Body of pancreas (tissue), 4 donors: ENCODE results near the gene PWWP2B. TPM values are rescaled to one million over a fixed set of nuclear protein-coding genes. Genes with fewer than 3 reads are reported as not detected.
A peak's percentile ranks its signal among the peaks of the same experiment; 100 is the strongest.

Source experiments
- ATAC-seq: fragments of 150-250 bp; one replicate; pipeline ENCODE4 v1.9.1; 2016
- DNase-seq, 4 donors: peaks; one replicate each; pipeline ENCODE4 v3.0.0-alpha.2; 2019
- H3K27ac ChIP-seq, 4 donors: fragments of 200-600 bp; sonication (generic); 1 replicate in 3 of 4; 2 replicates in 1 of 4; pipeline versions ENCODE4 v1.5.1 to v1.6.1; 2016 to 2019; ENCODE audit warnings: mild to moderate bottlenecking in 1 of 4, mixed read lengths in 1 of 4, moderate library complexity in 1 of 4
- H3K27me3 ChIP-seq, 2 donors: fragments of 200-600 bp; sonication (generic); one replicate each; pipeline ENCODE4 v1.6.0; 2016; ENCODE audit warnings: mild to moderate bottlenecking in 1 of 2
- H3K36me3 ChIP-seq, 2 donors: fragments of 200-600 bp; sonication (generic); replicated peaks in 1 of 2; 2 replicates each; pipeline ENCODE4 v1.5.1; 2016; ENCODE audit warnings: low read depth in 2 of 2; ENCODE audit not compliant: insufficient read depth in 1 of 2
- H3K4me1 ChIP-seq: fragments of 200-600 bp; sonication (generic); one replicate; pipeline ENCODE4 v1.6.0; 2016
- H3K4me3 ChIP-seq, 2 donors: fragments of 200-600 bp; sonication (generic); 1 replicate in 1 of 2; 2 replicates in 1 of 2; pipeline ENCODE4 v1.5.1; 2016 to 2019
- H3K9me3 ChIP-seq, 3 donors: fragments of 200-600 bp; sonication (generic); 1 replicate in 2 of 3; 2 replicates in 1 of 3; pipeline ENCODE4 v1.5.1; 2016
- CTCF ChIP-seq, 7 experiments: fragments of 450-650 bp in 4 of 7; fragments of 200-600 bp in 3 of 7; sonication (generic) in 3 of 7; IDR thresholded peaks; one replicate each; pipeline ENCODE4 v1.5.1; 2016 to 2019; ENCODE audit warnings: antibody characterized with exemption in 7 of 7
- POLR2A ChIP-seq, 3 donors: fragments of 450-650 bp; IDR thresholded peaks; one replicate each; pipeline ENCODE4 v1.6.1; 2016; ENCODE audit warnings: antibody characterized with exemption in 3 of 3, mild to moderate bottlenecking in 2 of 3
- WGBS, 2 donors: methylation state at CpG; one replicate each; pipeline ENCODE4 v1.1.5; 2017; 5-methylcytosine and 5-hydroxymethylcytosine counted together
- intact Hi-C: fragments of 100-400 bp; cut with DNase I; formaldehyde crosslinking; loops from one replicate; pipeline ENCODE4 v1.15.1; 2023
- total RNA-seq, 2 donors: library from RNA; depleted of rRNA; stranded (reverse); fragments of >200 nt; gene quantifications; one replicate each; pipeline ENCODE4 v1.1.0, GENCODE V29; 2016

The PWWP2B gene
- total RNA-seq, 2 donors from 2014 or later: 31.9 to 46.5 TPM

GRCh38 chr10:132396494-132397035 is 435 bp upstream of the PWWP2B start:
- Histone ChIP-seq H3K27me3 (no peaks in the 10 kb centered on the region), H3K36me3 (no peaks in the 10 kb centered on the region), H3K4me3 (no peak overlapping the region), H3K27ac (peak overlapping the region; percentile 97), H3K4me1 (peaks cover 56% of the 10 kb centered on the region), H3K9me3 (no peaks in the 10 kb centered on the region)
- WGBS, 2 donors: 0% methylated on average over 40 of the region's 80 CpGs; no CpG with 5 or more reads in 1 of the 2 donors
- peak; percentile 74 to 82 (median 79) for DNase-seq
- TF ChIP-seq POLR2A (IDR thresholded peaks at IDR 0.05) (no peak), CTCF (IDR thresholded peaks at IDR 0.05) (peak in 5 of 7 experiments; percentile 24 to 74 (median 68))
- peak; percentile 67 for ATAC-seq
- intact Hi-C loops: no loop called here

GRCh38 chr10:132397671-132398565 is 918 bp downstream of the PWWP2B start:
- peak; percentile 21 to 48 (median 41) for TF ChIP-seq POLR2A (IDR thresholded peaks at IDR 0.05)
- TF ChIP-seq CTCF (IDR thresholded peaks at IDR 0.05): peak in 3 of 7 experiments; percentile 24 to 43 (median 26)
- H3K4me3 ChIP-seq: peak overlapping the region; percentile 31 to 65
- no peaks in the 10 kb centered on the region for H3K27me3 ChIP-seq
- H3K9me3 ChIP-seq: no peaks in the 10 kb centered on the region
- peak overlapping the region; percentile 97 to 99 (median 97) for H3K27ac ChIP-seq
- no peaks in the 10 kb centered on the region for H3K36me3 ChIP-seq
- intact Hi-C loops: no loop called here
- H3K4me1 ChIP-seq: peaks cover 69% of the 10 kb centered on the region
- peak; percentile 28 for ATAC-seq
- 0 to 5% methylated on average over 9 to 35 of the region's 40 CpGs for WGBS, 2 donors
- peak; percentile 70 to 80 (median 78) for DNase-seq

- Histone ChIP-seq H3K4me1 (peaks cover 76% of the 10 kb centered on the region), H3K27ac (peak overlapping the region; percentile 97 to 99 (median 97)), H3K27me3 (no peaks in the 10 kb centered on the region), H3K36me3 (no peaks in the 10 kb centered on the region), H3K4me3 (no peak overlapping the region), H3K9me3 (no peaks in the 10 kb centered on the region)
- peak; percentile 50 to 76 (median 62) for DNase-seq
- no peak for ATAC-seq
- TF ChIP-seq POLR2A (IDR thresholded peaks at IDR 0.05): no peak
- TF ChIP-seq CTCF (IDR thresholded peaks at IDR 0.05): no peak
- intact Hi-C loops: no loop called here
- 27 to 53% methylated on average over 5 to 13 of the region's 13 CpGs for WGBS, 2 donors
Measured at GRCh38 chr10:132398566-132398991, 1.6 kb downstream of the PWWP2B start.

GRCh38 chr10:132399117-132400035 is 2.4 kb downstream of the PWWP2B start:
- intact Hi-C loops: no loop called here
- DNase-seq: peak; percentile 88 to 95 (median 94)
- TF ChIP-seq POLR2A (IDR thresholded peaks at IDR 0.05): peak; percentile 53 to 67 (median 66)
- TF ChIP-seq CTCF (IDR thresholded peaks at IDR 0.05): no peak
- Histone ChIP-seq H3K9me3 (no peaks in the 10 kb centered on the region), H3K36me3 (no peaks in the 10 kb centered on the region), H3K27ac (peak overlapping the region; percentile 97 to 99 (median 97)), H3K4me3 (no peak overlapping the region), H3K4me1 (peaks cover 84% of the 10 kb centered on the region), H3K27me3 (no peaks in the 10 kb centered on the region)
- 21 to 34% methylated on average over 15 to 27 of the region's 27 CpGs for WGBS, 2 donors
- peak; percentile 57 for ATAC-seq
